ENCODE measurements around the gene ZP3.
"Not testable (repeated sequence)": the region's sequence is repeated elsewhere in the genome, so short reads cannot be mapped to it uniquely, and the experiment has no call there.

Gene ZP3

DNA sequence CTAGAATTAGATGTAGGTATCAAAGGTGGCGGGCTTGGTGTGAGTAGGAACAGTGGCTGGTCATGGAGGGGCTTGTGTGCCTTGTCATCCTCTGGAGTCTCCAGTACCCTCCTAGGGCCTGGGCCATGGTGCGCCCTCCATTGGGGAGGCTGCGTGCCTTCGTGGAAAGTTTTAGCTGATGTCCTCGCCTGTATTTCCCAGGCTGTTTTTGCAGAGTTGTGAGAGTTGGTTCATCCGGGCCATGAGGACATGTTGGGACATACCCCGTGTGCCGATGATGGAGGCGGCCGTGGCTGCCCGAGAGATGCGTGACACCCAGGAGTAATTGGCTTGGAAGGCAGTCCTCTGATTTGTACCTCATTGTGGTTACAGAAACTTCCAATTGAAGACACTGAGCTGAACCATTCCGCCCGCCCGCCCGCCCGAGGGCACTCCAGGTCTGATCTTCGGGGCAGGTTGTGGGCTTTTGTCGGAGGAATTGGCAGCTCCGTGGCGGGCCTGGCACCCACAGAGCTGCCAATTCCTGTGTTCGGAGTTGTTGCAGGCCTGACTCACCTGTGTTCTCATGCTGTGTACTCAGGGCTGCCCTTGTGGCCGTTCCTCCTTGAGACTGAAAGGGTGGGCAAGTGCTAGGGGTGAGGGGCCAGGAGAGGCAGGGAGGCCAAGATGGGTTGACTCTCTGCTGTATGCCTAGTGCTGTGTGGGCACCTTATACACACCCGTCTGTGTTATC, 52.2 kb downstream of the ZP3 start:
- not testable (repeated sequence) for H3K9me3 ChIP-seq (ENCODE audit: control insufficient read depth, low read depth, low read length); H3K36me3 ChIP-seq (ENCODE audit: control insufficient read depth, low read depth, low read length); H3K4me3 ChIP-seq (ENCODE audit: low read length); H3K27ac ChIP-seq (ENCODE audit: low read length); H3K4me1 ChIP-seq (ENCODE audit: control insufficient read depth, low read depth, low read length); H3K27me3 ChIP-seq (ENCODE audit: control insufficient read depth, insufficient read depth, low read length); H3K9ac ChIP-seq (ENCODE audit: low read length)

DNA sequence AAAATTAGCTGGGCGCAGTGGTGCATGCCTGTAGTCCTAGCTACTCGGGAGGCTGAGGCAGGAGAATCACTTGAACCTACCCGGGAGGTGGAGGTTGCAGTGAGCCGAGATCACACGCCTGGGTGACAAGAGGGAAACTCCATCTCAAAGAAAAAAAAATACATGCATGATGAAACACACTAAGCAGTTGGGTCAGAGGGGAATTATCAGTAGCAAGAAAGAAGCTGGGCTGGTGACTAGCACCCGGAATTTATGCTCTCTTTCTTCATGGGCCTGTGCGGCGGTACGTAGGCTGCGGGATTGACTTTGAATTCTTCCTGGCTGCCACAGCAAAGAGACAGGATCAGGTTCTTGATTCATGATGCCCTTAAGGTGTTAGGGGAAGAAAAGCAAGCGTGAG, 54.9 kb downstream of the ZP3 start:
- H3K27ac ChIP-seq (ENCODE audit: low read length); H3K27me3 ChIP-seq (ENCODE audit: control insufficient read depth, insufficient read depth, low read length); H3K9me3 ChIP-seq (ENCODE audit: control insufficient read depth, low read depth, low read length); H3K4me1 ChIP-seq (ENCODE audit: control insufficient read depth, low read depth, low read length); H3K4me3 ChIP-seq (ENCODE audit: low read length); H3K9ac ChIP-seq (ENCODE audit: low read length); H3K36me3 ChIP-seq (ENCODE audit: control insufficient read depth, low read depth, low read length): not testable (repeated sequence)

DNA sequence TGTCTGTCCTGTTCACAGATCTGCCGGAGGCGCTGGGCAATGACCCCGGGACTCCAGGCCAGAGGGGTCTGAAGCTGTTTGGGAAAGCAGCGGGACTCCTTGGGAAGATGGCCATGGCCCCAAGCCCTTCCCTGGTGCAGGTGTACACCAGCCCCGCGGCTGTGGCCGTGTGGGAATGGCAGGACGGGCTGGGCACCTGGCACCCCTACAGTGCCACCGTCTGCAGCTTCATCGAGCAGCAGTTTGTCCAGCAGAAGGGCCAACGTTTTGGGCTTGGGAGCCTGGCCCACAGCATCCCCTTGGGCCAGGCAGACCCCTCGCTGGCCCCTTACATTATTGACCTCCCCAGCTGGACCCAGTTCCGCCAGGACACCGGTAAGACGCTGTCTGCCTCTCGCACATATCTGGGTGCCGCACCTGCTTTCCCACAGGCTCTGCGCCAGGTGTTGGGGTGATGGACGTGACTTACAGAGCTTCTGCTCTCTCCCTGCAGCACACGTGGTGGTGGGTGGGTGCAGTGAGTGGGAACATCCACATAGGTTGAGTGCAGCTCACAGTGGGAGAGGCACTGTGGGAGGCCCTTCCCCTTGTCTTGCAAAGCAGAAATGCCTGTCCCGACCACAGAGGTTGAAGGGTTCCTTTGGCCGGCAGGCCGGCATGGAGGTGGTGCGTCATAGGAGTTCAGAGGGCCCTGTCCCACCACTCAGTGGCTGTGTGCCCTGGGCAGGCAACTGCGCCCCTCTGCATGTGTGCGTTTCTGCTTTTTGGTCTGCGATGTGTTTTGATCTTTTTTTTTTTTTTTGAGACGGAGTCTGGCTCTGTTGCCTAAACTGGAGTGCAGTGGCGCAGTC, 55.9 kb downstream of the ZP3 start:
- not testable (repeated sequence) for H3K36me3 ChIP-seq (ENCODE audit: control insufficient read depth, low read depth, low read length); H3K4me3 ChIP-seq (ENCODE audit: low read length); H3K4me1 ChIP-seq (ENCODE audit: control insufficient read depth, low read depth, low read length); H3K9me3 ChIP-seq (ENCODE audit: control insufficient read depth, low read depth, low read length); H3K27me3 ChIP-seq (ENCODE audit: control insufficient read depth, insufficient read depth, low read length); H3K9ac ChIP-seq (ENCODE audit: low read length); H3K27ac ChIP-seq (ENCODE audit: low read length)

DNA sequence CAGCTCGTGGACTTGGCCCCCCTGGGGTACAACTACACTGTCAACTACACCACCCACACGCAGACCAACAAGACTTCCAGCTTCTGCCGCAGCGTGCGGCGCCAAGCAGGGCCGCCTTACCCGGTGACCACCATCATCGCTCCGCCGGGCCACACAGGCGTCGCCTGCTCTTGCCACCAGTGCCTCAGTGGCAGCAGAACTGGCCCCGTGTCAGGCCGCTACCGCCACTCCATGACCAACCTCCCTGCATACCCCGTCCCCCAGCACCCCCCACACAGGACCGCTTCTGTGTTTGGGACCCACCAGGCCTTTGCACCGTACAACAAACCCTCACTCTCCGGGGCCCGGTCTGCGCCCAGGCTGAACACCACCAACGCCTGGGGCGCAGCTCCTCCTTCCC, 57.9 kb downstream of the ZP3 start:
- not testable (repeated sequence) for H3K4me3 ChIP-seq (ENCODE audit: low read length); H3K27me3 ChIP-seq (ENCODE audit: control insufficient read depth, insufficient read depth, low read length); H3K9ac ChIP-seq (ENCODE audit: low read length); H3K9me3 ChIP-seq (ENCODE audit: control insufficient read depth, low read depth, low read length); H3K4me1 ChIP-seq (ENCODE audit: control insufficient read depth, low read depth, low read length); H3K36me3 ChIP-seq (ENCODE audit: control insufficient read depth, low read depth, low read length); H3K27ac ChIP-seq (ENCODE audit: low read length)

DNA sequence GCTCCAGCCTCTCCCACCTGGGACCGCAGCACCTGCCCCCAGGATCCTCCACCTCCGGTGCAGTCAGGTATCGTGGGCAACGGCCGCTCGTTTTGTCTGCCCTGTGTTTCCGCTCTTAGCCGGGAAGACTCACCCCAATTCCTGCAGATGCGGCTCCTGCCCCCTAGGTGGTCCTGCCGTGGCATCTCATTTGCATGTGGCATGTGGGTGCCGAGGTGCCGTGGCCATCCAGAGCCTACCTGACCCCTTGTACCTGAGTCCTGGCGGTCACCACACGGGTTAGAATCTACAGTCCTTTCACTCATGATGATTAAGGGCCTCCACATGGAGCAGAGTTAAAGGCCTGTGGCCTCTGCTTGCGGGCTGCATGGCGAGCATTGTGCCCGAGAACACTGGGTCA, 58.3 kb downstream of the ZP3 start:
- H3K27me3 ChIP-seq (ENCODE audit: control insufficient read depth, insufficient read depth, low read length); H3K4me3 ChIP-seq (ENCODE audit: low read length); H3K4me1 ChIP-seq (ENCODE audit: control insufficient read depth, low read depth, low read length); H3K27ac ChIP-seq (ENCODE audit: low read length); H3K9me3 ChIP-seq (ENCODE audit: control insufficient read depth, low read depth, low read length); H3K9ac ChIP-seq (ENCODE audit: low read length); H3K36me3 ChIP-seq (ENCODE audit: control insufficient read depth, low read depth, low read length): not testable (repeated sequence)

DNA sequence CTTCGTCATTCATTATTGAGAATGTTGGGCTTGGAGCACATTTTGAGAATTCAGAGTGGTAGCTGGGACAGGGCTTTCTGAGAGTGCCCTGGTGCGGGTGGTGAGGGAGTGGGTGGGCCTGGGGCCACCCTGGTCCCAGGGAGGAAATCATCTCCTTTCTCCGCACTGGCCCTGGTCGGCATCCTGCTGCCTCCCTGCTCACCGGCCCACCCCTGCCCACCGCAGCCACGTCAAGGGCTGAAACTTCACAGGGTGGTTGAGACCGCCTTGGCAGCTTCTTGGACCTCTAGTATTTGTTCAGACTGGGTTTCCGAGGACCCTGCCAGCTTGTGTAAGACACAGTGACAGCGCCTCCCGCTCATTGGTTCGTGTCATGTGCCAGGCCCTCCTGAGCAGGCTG, 59.7 kb downstream of the ZP3 start:
- H3K9ac ChIP-seq (ENCODE audit: low read length); H3K27me3 ChIP-seq (ENCODE audit: control insufficient read depth, insufficient read depth, low read length); H3K4me3 ChIP-seq (ENCODE audit: low read length); H3K4me1 ChIP-seq (ENCODE audit: control insufficient read depth, low read depth, low read length); H3K9me3 ChIP-seq (ENCODE audit: control insufficient read depth, low read depth, low read length); H3K36me3 ChIP-seq (ENCODE audit: control insufficient read depth, low read depth, low read length); H3K27ac ChIP-seq (ENCODE audit: low read length): not testable (repeated sequence)

DNA sequence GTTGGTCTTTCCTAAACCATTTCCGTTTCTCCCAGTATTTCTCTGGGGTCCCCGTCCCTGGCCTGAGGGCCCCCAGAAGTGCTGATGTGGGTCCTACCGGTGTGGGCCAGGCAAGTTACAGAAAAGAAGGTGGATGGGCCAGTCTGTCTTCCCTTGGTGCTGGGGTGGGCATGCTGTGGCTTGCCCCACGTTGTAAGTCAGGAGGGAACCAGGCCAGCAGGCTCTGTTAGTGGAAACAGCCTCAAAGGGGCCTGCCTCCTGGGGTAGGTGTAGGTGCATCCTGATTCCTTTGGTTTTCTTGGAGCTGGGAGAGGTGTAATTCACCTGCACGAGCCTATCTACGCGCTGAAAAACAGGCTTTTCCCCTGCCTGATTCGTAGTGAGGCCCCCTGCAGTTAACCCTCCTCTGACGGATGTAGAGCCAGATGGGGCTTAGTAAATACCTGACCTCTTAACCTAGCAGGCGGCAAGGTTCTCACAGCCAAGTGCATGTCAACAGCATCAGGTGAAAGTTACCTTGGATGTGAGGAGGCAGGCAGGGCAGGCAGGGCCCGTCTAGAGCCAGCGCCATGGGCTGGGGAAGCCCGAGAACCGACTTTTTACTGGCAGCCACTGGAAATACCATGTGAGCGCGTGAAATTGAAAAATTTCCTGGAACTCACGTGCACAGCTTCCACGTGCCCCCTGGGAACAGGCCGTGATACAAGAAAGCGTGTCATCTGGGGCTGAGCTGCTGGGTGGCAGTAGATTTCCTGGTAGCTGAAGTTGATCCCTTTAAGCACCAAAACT, 61.3 kb downstream of the ZP3 start:
- H3K27me3 ChIP-seq (ENCODE audit: control insufficient read depth, insufficient read depth, low read length); H3K9ac ChIP-seq (ENCODE audit: low read length): not testable (repeated sequence)

DNA sequence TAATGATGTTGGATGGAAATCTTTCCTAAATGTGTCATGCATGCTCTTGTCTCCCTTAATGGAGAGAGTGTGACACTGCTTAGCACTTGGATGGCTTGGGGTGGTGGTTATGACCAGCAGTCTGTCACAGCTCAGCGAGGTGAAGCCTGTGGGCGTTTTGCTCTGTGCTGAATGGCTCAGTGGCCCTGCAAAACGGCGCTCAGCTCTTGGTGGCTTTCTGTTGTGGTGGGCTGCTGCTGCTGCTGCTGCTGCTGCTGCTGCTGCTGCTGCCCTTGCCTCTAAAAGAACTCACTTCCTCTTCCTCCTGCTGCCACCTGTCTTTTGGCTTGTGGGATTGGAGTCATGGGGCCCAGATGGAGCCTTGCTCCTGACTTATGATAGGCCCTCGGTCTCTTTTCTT, 61.9 kb downstream of the ZP3 start:
- H3K27me3 ChIP-seq (ENCODE audit: control insufficient read depth, insufficient read depth, low read length); H3K9me3 ChIP-seq (ENCODE audit: control insufficient read depth, low read depth, low read length); H3K4me1 ChIP-seq (ENCODE audit: control insufficient read depth, low read depth, low read length); H3K27ac ChIP-seq (ENCODE audit: low read length); H3K9ac ChIP-seq (ENCODE audit: low read length); H3K4me3 ChIP-seq (ENCODE audit: low read length); H3K36me3 ChIP-seq (ENCODE audit: control insufficient read depth, low read depth, low read length): not testable (repeated sequence)

More for the DNA sequence above, 61.3 kb downstream of the ZP3 start:
- H3K4me3 ChIP-seq (ENCODE audit: low read length); H3K4me1 ChIP-seq (ENCODE audit: control insufficient read depth, low read depth, low read length); H3K36me3 ChIP-seq (ENCODE audit: control insufficient read depth, low read depth, low read length); H3K27ac ChIP-seq (ENCODE audit: low read length); H3K9me3 ChIP-seq (ENCODE audit: control insufficient read depth, low read depth, low read length): not testable (repeated sequence)

DNA sequence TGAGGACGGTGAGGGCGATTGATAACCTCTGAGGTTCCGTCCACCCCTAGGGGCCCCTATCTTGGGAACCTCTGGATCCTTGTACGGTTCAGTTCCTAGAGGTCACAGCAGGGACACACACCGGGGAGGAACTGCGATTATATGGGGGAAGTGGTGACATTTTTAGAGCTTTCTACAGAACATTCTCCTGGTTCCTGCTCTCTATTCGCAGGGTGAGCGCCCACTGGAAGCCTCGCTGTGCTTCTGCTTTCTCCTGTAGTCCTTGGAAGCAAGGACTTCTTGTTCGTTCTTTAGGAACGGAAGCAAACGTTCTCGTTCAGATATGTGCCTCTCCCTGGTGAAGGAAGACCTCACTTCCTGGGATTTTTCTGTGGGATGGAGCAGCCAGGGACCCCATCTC, 63.2 kb downstream of the ZP3 start:
- not testable (repeated sequence) for H3K36me3 ChIP-seq (ENCODE audit: control insufficient read depth, low read depth, low read length)

More for the DNA sequence above, 63.2 kb downstream of the ZP3 start:
- not testable (repeated sequence) for H3K9me3 ChIP-seq (ENCODE audit: control insufficient read depth, low read depth, low read length); H3K9ac ChIP-seq (ENCODE audit: low read length); H3K27ac ChIP-seq (ENCODE audit: low read length); H3K4me3 ChIP-seq (ENCODE audit: low read length); H3K27me3 ChIP-seq (ENCODE audit: control insufficient read depth, insufficient read depth, low read length); H3K4me1 ChIP-seq (ENCODE audit: control insufficient read depth, low read depth, low read length)

Data from iPS-18a (cell line).